HG03135 (cell line): ENCODE data around the gene RNASEH2B.

Experiments used
- ATAC-seq: cut with Tn5 transposase; IDR thresholded peaks from one replicate; pipeline ENCODE4 v1.9.1; 2021; ENCODE audit warnings: mild to moderate bottlenecking, moderate library complexity; ENCODE audit not compliant: unreplicated experiment

The RNASEH2B gene

DNA sequence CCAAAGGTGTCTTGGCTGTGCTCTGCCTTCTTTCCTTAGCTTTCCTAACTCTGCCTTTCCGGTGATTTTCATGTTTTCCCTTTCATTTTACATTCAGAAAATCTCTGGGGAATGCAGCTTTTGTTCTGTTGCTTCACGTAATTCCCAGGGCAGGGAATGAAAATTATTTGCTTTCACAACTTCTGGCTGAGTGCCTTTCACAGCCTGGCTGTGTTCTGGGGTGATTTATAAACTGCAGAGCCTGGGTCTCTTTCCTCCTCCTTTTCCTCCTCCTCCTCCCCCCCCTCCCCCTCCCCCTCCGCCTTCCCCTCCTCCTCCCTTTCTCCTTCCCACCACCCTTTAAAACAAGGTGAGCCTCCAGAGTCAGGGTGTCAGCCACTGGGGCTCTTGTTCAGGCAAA lies 84.3 kb downstream of the RNASEH2B start:
- no peak for ATAC-seq

DNA sequence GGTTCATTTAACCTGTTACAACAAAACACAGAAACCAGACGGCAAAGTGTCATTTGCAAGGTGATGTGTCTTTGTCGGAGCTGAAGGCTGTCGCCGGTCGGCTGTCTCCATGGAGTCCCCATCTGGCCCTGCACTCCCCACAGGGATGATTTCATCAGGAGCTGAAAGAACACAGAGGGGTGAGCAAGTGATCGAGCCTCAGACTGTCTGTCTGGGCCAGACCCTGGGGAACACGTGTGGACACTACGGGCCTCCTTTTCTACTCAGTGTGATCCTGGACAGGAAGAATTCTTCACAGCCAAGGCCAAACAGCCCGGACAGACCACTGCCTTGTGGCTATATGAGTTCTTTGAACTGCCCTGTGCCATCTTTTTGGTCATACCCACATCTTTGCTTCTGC lies 85.1 kb downstream of the RNASEH2B start:
- ATAC-seq = no peak

DNA sequence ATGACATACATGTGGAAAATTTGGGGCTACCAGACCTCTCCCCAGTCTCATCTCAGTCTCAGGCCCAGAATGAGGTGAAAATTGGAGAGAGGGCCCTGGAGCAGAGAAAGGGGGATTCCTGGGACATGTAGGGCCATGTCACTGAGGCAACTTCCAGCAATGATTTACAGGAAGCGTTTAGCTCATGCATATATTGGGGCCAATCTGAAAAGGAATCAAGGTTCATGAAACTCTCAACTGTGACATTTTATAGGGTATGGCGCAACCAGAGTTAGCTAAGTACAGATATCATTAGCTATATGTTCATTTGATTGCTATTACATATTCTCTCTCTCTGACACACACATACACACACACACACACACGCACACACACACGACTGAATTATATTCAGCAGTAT lies 86.3 kb downstream of the RNASEH2B start:
- ATAC-seq = no peak

DNA sequence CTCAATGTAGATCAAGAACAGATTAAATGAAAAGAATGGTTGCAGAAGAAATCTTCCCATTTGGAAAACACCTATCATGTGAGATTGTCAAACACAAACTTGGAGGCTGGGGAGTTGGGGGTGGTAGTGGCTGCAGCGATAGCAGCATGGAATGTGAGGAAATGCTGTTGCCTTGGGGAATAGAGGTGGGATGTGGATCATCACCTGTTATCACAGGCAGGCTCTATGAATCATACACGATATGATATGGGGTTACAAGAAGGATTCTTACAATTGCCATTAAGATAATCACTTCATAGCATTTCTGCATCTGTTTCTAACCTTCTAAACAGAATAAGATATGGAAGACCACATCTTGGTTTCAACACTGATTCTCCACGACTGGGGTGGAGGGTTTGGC lies 88.7 kb downstream of the RNASEH2B start:
- ATAC-seq = no peak

DNA sequence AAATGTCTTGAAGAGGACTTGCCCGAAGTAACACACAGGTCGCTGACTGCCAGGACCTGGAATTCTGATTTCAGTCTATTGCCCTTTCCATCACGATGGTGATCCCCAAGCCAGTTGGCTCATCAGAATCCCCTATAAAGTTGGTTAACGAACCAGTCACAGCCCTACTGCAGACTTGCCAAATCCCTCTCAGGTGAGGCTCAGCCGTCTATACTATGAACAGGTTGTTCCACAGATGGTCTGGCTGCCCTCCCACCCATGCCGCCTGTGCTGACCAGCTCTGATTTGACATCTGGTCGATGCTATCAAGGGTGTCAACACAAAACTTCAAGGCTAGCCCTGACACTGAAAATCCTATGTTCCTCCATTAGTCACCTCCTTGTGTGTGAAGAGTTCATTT lies 90.0 kb downstream of the RNASEH2B start:
- no peak for ATAC-seq

DNA sequence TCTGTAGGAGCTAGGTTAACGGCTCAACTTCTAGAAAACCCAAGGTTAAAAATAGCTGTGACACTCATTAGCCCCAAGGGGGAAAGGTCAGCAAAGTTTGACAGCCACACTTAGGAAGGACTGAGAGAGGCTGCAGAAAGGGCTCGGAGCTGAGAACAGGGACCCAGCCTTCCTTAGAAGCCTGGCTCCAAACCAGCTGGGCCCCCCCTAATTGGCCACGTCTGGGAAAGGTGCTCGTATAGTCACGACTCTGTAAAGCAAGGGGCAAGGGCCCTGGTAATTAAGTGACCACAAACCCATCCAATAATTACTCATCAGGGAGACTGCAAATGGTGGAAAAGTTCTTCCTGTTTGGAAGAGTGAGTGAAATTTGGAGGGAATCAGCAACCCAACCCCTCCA lies 90.5 kb downstream of the RNASEH2B start:
- ATAC-seq = no peak

DNA sequence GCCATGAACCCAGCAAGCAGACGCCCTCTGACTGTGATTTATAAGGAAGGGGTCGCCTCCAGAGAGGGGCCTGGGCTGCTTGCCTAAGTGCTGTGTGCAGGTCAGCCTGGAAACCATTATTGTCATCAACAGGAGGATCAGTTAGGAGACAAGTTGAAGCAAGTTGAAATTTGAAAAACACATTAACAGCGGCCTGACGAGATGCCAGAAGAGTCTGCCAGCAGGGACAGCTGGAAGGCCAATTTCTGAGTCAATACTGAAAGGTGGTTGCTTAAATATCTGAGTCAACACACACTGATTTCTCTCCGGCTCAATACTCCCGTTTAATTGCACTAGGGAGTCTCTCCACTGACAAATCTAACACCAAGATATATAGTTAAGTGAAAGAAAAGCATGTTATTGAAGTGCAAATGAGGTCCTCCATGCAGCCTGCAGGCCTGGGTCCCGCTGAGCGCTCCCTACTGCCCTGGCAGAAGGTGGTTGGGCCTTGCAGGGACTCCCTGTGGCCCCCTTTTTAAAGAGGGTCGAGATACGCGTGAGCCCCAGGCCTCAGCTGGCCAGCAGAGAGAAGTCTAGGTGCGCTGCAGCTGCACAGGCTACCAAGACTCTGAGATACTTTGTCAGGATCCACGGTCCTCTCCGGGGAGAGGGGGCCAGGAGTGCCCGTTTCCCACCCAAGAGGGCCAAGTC lies 91.1 kb downstream of the RNASEH2B start:
- ATAC-seq = no peak

DNA sequence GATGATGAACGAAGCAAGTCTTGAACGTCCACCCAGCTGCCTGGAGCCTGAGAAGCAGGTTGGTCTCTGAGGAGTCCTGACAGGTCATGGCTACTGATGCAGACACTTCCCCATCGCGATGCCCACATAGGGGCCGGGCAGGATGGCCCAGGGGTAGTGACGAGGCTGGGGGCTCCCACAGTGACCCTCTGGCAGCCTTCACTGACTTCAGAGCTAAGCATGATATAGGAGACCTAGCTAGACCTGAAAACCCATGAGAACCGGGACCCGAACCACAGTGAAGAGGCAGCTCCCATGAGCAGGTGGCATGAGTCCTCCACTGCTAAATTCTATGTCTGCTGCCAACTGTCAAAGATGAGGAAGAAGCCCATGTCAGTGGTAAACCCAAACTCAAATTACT lies 91.7 kb downstream of the RNASEH2B start:
- ATAC-seq = no peak

DNA sequence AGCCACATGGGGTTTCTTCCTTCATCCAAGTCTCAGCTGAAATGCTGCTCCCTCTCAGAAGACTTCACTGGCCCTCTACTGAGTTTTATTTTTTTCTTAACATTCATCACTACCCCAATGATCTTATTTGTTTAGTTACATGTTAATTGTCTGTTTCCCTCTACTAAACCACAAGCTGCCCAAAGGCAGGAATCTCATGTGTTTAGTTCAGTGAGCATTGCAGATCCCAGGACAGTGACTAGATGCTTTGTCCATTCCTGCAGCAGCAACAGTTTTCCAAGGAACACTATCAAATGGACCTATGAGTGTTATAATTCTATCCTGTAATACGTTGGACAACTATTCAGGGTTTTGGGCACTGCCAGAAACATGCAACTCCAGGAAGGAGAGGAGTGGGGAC lies 93.1 kb downstream of the RNASEH2B start:
- ATAC-seq = no peak

DNA sequence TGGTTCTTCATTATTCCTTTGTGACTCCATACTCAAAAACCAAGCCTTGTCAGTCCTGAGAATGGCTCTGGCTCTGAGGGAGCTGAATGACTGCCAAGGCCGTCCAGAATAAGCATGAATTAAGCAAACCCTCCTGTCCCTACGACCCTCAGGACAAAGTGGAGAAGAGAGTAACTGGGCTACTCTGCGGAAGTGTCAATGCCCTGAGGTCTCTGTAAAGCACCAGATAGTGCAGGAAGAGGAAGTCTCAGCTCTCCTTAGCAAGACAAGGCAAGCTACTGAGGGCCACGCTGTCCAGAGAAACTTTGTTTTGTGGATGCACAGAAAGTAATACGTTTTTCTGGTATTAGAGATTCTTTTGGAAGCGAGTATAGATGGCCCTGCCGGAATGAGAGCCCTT lies 94.1 kb downstream of the RNASEH2B start:
- ATAC-seq = no peak

DNA sequence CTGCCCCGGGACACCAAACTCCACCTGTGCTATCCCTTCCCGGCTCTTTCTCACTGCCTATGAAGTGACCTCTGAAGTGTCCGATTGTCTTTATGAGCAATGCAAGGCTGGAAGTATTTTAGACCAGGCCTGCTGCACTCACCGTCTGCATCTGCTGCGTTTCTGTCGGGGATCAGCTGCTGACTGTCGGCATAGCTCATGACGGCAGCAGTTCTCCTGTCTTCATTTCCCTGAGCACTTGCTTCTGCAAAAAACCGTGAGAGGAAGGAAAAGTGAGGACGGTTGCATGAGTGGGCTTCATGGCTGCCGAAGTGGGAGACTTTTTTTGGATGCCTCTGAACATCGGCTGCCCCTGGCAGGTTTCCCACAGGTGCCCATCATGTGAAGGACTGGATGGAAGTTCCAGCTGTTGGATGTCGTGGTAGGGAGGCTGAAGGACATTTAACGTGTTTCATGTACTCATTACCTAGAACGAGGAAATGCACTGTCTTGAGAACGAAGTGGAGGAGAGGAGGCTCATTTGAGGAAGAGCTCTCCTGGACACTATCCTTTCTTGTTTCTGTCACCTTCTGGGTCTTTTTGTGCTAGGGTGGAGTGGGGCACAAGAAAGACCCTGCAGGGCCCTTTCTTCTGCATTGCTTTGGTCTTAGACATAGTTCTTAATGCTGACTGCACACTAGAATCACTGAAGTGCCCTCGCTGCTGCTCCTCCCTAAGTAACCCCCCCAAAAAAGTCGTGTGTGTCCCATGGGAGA lies 94.7 kb downstream of the RNASEH2B start:
- no peak for ATAC-seq

DNA sequence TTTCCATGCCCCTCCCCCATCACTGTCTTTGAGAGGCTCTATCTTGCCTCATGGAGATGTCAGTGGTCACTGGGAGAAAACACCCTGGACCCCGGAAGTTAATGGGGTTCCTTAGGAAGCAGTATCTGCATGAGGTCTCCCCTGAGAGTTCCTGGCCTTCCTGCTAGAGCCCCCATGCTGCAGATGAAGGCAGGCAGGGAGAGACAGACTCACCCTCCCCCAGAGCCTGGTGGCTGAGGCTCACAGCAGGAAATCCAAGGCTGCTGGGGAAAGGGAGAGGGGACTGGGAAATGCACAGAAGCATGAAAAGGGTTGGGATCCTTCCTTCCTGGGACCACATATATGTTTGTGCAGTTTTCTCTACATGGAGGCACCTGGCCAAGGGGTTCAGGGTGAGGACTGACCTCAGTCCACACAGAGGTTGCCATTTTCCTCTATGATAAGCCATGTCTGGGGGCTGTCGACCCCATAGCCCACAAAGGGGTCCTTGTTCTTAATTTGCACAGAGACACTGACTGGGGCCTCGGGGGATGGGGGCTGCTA lies 95.4 kb downstream of the RNASEH2B start:
- no peak for ATAC-seq

DNA sequence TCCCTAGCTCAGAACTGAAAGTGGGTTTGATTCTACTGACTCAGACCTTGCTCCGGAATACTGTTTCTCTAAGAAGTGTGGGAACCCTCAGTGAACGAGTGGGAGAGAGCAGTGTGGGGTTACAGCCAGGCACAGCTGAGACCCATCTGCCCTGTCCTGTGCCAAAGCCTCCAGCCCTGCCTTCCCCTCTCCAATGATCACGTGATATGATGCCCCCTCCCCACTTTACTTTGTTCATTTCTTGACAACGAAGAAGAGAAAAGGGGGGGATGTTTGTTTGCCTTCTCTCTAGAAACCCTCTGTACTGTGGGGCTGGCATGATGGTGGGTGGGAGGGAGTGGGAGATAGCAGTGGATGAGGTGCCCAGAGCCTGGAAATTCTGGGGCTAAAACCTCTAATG lies 96.0 kb downstream of the RNASEH2B start:
- ATAC-seq = no peak
